HG03196 (cell line): ENCODE measurements around the gene APP.

Experiments
- ATAC-seq: cut with Tn5 transposase; IDR thresholded peaks from one replicate; pipeline ENCODE4 v1.9.1; 2021; ENCODE audit not compliant: unreplicated experiment

Gene APP

DNA sequence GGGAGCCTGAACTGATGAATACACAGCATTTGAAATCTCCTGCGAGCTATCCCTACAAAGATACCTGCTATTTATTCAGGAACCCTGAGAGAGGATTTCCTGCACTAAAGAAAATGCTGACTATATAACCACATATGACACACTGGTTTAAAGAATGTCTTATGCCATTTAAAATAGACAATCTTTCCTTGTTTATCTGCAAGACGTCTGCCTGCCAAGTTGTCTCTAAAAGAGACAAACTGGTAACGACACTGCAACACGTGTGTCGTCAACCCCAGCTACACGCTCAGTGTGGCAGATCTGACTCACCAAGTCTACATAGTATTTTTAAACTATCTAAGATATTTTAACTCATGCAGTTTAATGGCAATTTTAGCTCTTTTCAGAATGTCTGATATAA lies 42.7 kb downstream of the APP start:
- no peak for ATAC-seq

DNA sequence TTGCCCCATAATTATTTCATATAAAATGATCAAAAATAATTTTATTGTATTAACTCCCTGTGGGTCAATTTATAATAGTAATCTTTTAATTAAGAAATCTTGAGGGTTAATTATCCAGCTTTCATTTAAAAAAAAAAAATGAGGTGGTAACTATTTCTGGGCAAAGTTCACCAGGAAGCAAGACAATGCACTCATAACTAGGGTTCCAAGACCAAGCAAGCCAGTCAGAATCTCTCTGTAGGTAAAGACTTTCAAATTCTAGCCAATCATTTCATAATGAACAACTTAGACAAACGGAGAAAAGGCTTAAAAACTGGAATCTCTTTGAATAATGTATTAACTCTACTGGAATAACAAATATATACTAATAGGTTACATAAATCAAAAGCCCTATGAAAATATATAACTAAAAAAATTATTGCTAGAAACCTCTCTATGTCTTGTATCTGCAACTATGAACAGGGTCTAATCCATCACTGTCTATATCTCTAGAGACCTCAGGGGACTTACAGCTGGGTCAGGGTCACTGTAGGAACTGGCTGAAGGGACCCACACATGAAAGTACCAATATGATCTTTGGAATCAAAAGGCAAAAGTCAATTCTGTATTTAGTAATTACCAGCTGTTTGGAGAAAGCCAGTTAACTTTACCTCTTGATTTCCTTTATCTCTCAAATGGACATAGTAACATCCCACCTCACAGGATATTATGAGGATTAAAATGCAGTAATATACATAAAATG lies 43.3 kb downstream of the APP start:
- ATAC-seq = no peak

DNA sequence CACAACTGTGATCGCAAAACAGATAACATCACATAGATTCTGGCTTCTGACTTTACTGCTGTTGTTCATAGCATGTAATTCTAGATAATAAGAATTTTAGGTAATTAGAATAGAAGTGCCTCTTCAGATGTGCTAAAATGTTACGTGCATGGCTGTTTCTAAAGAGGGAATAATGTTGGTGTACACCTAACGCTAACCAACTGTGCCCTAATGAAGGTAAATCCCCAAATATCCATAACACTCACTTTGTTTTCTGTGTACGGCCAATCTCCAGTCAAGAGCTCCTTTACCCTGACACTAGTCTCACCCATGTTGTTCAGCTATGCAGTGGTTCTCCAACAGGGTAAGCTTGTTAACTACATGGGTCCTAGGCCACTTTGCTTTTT lies 44.4 kb downstream of the APP start:
- no peak for ATAC-seq

DNA sequence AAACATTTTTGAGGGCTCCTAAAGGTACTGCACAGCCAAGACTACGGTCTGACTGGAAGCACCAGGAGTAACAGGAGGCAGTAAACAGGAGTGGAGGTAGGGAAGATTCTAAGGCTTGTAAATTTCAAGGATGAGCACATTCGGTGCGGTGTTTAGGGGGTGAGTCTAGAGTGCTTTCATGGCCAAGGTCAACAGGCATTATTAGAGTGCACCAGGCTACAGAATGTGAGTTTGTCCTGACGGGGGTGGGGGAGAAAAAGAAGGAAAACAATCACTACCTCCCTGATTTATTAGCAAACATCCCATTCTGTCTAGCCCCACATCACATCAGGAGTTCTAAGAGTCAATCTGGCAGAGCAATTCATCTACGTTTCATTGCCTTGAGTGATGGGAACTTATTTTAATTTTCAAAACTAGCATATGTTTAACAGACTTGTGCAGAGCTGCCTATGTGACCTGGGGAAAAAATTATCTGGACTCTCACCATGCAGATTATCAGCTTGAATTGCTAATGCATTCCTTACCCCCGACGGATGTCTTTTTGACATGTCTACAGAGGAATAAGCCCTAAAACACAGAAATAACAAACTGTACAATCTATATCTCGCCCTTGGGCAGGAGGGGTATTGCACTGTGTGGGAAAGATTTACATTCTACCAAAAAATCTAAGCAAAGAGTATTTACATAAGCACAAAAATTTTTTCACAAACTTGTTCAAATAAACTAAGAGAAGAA lies 45.0 kb downstream of the APP start:
- no peak for ATAC-seq

DNA sequence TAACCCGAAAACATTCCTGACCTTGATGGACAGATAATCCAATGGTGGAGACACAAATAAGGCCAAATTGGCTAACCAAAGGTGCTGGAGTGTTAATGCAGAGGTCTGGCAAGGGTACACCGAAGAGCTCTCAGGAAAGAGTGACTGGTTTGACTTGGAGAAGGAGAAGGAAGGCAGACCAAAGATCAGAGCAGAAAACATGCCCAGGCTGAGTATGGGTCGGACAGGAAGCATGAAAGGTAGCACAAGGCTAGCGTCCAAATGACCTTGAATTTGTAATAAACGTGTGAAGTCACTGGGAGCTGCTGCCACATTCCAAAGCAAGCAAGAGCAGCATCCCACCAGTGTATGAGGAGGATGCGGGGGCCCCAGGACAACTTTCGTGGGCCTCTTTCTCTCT lies 45.7 kb downstream of the APP start:
- ATAC-seq = no peak

DNA sequence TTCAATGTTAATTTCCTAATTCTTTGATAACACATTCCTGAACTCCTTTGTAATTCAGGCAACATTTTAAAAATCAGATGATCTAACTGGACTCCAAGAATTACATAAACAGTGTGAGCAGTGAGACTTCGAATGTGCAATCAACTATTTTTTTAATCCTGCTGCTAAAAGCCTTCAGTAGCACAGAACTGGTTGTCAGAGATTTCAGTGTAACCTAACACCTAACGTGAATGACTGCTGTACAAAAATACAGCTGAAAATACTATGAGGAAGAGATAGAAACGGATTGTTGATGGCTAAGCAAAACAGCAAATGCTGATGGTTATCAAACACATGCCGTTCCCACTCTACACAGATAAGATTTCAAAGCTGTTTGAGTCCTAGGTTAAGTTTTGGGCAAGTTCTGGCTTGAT lies 46.1 kb downstream of the APP start:
- no peak for ATAC-seq

DNA sequence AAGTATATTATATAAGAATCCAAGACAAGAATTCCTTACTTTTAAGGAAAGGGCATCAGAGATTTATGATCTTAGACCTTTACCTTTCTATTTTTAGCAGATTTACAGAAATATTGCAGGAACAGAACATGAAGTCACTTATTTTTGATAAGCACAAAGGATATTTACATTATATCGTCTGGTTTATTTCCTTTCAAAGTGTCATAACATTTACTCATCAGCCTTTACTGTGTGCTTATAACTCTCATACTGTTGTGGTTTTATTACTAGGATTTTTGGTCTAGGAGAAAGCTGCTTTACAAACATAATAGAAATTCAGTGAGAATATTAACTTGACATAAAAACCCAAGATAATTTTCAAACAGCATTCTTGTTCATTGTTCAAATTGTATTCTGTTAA lies 47.6 kb downstream of the APP start:
- ATAC-seq = no peak

DNA sequence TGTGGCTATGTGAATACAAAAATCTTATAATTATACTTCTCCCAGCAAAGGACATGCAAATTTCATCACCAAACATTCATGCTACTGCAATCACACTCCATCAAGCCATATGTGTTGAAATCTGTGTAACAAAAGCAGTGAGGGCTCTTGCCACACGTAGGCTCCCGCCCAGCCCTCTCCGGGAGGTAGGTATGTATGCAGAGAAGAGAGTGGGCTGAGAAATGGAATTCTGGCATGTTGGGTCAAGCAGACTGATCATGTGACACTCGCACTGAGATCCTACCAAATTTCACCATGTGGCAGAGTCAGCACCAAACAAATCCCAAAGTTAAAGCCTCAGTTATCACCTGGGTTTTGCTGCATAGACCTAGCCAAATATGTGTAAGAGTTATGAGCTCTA lies 49.7 kb downstream of the APP start:
- ATAC-seq = no peak

DNA sequence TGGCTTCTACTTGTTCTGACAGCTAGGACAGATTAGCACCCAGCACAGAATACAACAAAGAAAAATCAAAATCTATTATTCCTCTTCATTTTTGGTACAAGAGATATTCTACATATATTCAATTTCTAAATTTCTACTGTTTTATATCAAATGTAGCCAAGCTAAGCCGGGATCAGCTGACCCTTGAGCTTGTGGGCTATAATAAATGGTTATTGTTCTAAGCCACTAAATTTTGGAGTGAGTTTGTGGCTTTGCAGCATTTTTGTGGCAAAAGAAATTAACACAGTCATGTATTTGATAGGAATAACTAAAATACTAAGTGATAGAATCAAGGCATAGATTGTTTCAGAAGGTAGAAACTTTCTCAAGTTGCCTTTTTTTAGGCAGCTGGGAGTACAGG lies 50.7 kb downstream of the APP start:
- no peak for ATAC-seq

DNA sequence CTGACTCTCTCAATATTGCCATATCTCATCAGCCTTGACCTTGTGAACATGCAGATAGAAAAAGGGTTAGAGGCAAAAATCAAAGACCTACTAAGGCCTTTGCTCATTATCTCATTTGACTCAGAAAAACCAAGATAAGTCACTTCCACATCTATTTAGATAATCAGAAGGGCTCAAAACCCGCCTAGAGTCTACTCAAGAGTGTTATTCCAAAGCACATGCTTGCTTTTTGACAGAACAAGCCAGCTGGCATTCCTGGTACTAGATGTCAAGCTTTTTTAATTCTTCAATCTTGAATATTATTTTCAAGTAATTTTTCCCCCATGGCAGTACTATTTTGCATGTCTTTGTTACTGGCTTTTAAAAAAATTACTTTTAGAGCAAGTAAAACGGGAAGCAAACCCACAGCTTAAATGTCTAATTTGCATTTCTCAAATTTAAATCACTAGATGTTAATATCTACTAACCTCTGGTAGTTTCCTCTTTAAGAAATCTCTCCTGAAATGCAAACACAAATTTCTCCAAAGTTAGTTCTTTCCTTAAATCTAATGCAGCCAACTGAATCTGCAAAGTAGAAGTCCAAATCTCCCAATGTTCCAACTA lies 51.5 kb downstream of the APP start:
- ATAC-seq = no peak

DNA sequence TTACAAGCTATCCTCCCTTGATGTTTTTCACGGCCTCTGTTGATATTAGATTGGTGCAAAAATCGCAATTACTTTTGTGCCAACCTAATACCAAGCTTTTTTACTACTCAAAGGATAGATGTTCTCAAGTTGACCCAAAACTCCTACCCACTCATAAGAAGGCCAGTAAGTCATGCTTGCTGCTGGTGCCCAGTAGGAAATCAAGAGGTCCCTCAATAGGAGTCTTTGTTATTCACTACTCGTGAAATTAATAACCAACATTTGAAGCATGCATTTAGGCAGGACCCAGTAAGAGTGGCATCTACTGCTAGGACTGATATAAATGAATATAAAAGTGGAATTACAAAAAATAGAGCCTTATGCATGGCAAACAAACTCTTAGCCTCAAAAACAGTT lies 52.6 kb downstream of the APP start:
- ATAC-seq = no peak

DNA sequence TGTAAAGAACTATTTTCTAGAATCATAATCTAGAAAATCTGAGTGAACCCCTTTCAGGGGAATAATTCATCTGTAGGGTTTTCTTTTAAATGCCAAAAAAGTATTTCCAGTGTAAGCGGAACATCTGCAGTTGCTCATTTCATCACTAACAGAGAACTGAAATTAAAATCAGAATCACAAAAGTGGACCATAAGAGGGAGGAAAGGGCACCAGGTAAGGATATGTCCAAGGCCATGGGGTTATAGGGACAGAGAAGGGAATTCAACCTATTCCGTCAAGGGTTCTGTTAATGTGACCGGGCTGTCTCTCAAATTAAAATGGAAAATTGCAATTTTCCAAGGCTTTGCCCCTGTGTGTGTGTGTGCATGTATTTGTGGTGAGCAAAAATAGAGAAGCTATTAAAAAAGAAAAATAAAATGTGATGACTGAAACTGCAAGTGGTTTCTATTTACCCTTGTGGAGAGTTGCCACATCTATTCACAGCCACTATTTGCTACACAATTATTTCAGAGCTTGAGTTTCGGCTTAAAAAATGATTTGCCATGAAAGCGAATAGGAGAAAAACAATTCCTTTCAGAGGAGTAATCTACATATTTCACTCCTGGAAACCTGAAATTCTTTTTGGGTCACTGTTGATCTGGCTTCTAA lies 53.1 kb downstream of the APP start:
- no peak for ATAC-seq

DNA sequence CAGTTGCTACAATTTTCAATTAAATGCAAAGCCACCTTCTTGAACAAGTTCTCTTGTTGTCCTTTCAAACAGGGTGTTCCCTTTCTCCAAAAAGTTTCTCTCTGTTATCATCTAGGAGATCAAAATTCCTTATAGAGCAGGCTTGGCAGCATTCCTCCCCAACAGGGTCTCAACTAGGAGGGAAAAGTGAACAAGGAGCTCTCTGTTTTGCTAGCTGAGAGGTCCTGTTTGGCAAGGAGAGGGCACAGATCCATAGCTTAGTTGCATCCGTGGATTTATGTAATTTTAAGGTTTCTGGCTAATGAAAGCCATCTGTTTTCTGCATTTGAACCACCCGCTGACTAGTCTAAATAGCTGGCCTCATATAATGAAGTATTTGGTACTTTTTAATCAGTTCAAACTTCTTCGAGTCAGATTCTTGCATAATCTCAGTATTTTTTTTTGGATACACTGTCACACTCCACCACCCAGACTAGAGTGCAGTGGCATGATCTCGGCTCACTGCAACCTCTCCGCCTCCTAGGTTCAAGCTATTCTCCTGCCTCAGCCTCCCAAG lies 54.0 kb downstream of the APP start:
- ATAC-seq = no peak

DNA sequence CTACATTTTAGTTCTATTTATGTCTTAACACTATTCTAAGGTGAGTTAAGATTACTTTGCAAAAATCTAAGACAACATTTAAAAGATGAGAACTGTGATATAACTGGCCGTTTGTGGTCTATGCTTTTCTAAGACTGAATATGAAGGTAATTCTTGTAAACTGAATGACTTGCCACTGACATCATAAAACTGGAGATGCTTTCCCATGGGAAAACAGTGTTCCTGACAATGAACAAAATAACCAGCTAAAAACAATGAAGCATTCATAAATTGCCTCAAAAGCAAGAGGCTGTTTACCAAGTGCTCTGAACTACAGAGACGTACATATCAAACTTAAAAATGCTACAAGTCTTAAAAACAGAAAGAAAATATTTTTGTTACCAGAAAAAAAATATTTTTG lies 54.7 kb downstream of the APP start:
- ATAC-seq = no peak

DNA sequence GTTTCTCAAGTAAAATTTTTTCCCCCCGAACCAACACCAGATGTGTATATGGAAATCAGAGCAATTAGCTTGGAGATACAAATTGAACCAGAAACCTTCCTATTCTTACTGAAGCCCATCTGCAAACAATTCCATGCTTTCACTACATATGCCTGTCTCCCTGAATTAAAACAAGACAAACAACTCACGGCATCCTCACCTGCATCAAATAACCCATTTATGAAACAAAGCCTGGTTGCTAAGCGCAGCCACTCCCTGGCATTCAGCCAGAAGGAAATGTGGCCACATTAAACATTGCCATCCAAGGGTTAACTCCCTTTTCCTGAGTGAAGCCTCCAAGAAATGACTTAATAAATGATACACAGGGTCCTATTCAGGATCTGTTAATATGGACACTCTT lies 55.3 kb downstream of the APP start:
- no peak for ATAC-seq

DNA sequence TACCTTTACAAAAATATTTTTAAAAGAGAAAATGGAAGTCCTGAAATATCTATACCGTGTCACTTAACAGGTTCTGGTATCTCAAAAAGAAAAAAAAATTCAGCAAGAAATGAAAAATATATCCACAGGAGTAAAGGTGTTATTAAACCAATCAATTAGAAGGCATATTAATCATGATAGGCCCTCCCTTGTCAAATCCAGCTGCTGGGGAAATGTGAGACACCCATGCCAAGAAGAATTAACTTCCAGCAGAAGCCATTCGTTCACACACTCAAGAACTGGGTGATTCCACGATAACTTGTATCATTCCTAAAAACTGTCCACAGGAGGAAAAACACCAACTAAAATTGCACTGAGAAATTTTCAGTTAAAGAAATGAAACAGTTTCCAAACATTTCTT lies 57.6 kb downstream of the APP start:
- ATAC-seq = no peak

DNA sequence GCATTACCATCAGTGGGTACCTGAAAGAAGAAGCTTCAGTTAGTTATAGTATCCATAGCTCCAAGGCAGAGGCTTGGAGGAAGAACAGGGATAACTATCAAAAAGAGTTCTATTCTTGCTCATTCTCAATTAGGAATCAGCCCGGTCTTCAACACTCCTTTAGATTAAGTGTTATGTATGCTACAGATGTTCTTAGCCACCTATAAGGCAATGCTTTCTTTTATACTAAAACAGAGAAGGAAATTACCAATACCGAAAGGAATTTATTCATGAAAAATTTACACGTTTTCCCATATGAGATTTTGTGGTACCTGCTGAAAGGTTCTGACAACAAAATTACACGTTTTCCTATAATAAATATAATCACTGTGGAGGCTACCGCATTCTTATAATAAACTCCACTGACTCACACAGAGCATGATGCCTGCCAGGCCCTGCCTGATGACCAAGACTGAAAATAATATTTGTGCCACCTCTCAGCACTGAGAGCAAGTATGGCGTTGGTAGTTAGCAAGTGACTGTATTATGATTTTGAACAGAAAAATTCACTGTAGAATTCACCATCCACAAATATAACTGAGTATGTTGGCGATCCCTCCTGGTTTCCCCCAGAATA lies 58.3 kb downstream of the APP start:
- no peak for ATAC-seq

DNA sequence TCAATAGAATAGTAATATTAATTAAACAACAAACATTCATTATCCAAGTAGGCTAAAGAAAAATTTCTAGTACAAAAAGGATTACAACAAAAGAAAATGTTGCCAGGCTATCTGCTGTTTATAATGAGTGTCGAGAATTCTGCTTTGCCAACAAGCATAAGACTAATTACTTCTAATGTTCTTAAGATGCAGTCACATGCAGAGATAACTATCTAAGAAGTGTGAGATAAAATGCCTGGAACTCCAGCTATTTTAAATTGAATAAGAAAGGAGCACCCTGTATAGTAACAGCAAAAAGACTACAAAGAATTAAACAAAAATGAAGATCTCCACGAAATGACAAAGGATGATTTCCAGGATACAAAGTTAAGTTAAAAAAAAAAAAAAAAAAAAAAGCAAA lies 59.9 kb downstream of the APP start:
- no peak for ATAC-seq

DNA sequence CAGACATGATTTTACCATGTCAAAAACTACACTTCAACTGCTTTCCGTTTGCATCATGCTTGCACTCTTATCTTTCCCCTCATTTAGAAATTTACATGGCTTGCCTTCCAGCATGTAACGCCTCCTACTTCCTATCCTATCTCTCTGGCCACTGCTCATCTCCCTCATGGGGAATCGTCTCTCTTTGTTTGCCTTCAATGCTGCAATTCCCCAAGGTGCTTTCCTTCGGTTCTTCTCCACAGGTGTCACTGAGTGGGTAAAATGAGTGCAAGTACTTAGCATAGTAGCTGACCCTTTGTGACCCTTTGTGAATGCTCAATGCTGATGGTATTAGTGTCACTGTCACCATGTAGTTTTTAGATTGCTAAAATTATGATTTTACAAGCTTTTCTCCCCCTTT lies 63.1 kb downstream of the APP start:
- no peak for ATAC-seq

DNA sequence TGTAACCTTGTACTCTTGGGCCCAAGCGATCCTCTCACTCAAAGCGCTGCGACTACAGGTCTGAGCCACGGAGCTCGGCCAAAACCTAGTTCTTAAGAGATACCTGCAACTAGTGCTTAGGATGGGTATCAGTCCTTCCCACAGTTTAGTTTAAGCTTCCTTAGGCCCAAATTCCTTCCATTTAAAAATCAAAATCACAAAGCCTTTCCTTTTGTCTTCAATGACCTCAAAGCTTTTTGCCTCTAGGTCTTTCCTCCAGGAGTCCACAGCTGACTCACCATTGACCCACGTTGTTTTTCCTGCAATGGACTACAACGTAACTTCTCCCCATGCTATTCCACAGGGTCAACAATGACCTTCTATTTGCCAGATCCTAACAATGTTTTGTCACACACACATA lies 64.0 kb downstream of the APP start:
- ATAC-seq = no peak

DNA sequence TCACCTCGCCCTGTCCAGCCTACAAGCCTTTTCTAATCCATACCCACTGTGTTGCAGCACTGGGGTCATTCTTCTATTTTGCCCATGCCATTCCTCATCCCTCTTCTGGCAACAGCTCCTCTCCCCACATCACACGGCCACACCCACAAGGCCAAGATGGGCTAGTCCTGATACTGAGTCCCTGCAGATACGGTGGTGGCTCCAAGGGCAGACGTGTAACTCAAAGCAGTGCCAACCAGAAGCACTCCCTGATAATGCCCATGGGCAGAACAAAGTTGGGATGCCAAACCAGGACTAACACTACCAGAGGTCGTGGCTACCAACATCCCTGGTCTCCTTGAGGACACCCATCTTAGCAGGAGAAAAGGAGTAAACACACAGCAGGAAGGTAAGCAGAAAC lies 64.8 kb downstream of the APP start:
- ATAC-seq = no peak
